Vagina (tissue), 2 donors: ENCODE results near the gene OR2T11.
"Not testable (repeated sequence)": the region's sequence is repeated elsewhere in the genome, so short reads cannot be mapped to it uniquely, and the experiment has no call there.

ENCODE experiments used
- CTCF ChIP-seq, 3 experiments: fragments of 450-650 bp in 2 of 3; fragments of 200-600 bp in 1 of 3; sonication (generic) in 1 of 3; IDR thresholded peaks; one replicate each; pipeline ENCODE4 v1.5.1; 2017 to 2019; ENCODE audit warnings: antibody characterized with exemption in 3 of 3, mild to moderate bottlenecking in 2 of 3, moderate library complexity in 2 of 3
- POLR2A ChIP-seq, 2 donors: fragments of 450-650 bp; IDR thresholded peaks; one replicate each; pipeline ENCODE4 v1.6.1; 2017; ENCODE audit warnings: antibody characterized with exemption in 2 of 2, mild to moderate bottlenecking in 2 of 2, moderate library complexity in 2 of 2

DNA sequence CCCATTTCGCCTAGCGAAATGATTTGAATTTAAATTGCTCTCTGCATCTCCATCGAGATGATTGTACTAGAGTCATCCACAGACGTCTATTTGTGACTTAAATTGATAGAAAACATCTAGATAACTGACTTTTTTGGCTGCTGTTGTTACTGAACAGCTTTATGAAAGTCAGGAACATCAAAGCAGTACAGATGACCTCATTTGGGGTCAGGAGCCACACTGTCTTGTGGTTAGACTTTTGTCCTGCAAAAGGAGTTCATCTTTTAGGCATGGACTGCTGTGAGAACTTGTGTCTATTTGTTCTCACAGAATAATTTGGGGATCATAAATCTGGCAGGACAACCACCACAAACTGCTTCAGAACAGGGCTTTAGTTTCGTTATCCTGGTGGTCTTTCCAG lies 4.8 kb upstream of the OR2T11 start:
- TF ChIP-seq CTCF, POLR2A (IDR thresholded peaks at IDR 0.05): not testable (repeated sequence)
